K562 (cell line): ENCODE results near the gene COX19. TPM values are rescaled to one million over a fixed set of nuclear protein-coding genes. Genes with fewer than 3 reads are reported as not detected.

Source experiments
- L3MBTL2 ChIP-seq: fragments of 450-650 bp; IDR thresholded peaks from 2 replicates; pipeline ENCODE4 v1.6.1; 2016; ENCODE audit warnings: mild to moderate bottlenecking, moderate library complexity
- MAFG ChIP-seq: fragments of 450-650 bp; conservative IDR thresholded peaks from 2 replicates; pipeline ENCODE4 v1.6.1; 2016; ENCODE audit warnings: missing genetic modification characterization, missing compliant biosample characterization
- MCM2 ChIP-seq: fragments of 450-650 bp; IDR thresholded peaks from 2 replicates; pipeline ENCODE4 v1.6.1; 2017; ENCODE audit warnings: low read depth, mild to moderate bottlenecking
- NCOA4 ChIP-seq: fragments of 450-650 bp; IDR thresholded peaks from 2 replicates; pipeline ENCODE4 v1.6.1; 2018; ENCODE audit warnings: mild to moderate bottlenecking; ENCODE audit not compliant: partially characterized antibody
- NFRKB ChIP-seq: fragments of 450-650 bp; IDR thresholded peaks from 2 replicates; pipeline ENCODE4 v1.6.1; 2016; ENCODE audit warnings: low read depth
- SMC3 ChIP-seq: conservative IDR thresholded peaks from 2 replicates; pipeline ENCODE4 v1.6.1; 2011; ENCODE audit warnings: low read depth, low read length, improper control_type of control experiment; ENCODE audit not compliant: insufficient read depth
- ZNF232 ChIP-seq: sonication (generic); formaldehyde crosslinking; IDR thresholded peaks from 2 replicates; pipeline ENCODE4 v1.8.0; 2022; ENCODE audit warnings: mild to moderate bottlenecking, missing genetic modification reagents
- ZNF316 ChIP-seq: fragments of 450-650 bp; IDR thresholded peaks from 2 replicates; pipeline ENCODE4 v1.6.1; 2016
- ZNF696 ChIP-seq: fragments of 250-450 bp; sonication (Bioruptor Pico); conservative IDR thresholded peaks from 2 replicates; pipeline ENCODE4 v1.4.0; 2020; ENCODE audit warnings: mild to moderate bottlenecking, moderate library complexity
- ZNF764 ChIP-seq: fragments of 250-450 bp; sonication (Bioruptor Pico); IDR thresholded peaks from 2 replicates; pipeline ENCODE4 v1.4.0; 2020; ENCODE audit warnings: low read depth, mild to moderate bottlenecking, moderate library complexity
- polyA plus RNA-seq, 8 experiments: library from polyadenylated mRNA; depleted of rRNA in 4 of 8; stranded (reverse) in 5 of 8; unstranded in 3 of 8; fragments of >200 nt; fragmentation: Nextera tagmentation in 2 of 8; fragmentation: Illumina TruSeq in 1 of 8; extraction: Ambion mirVana in 2 of 8; extraction: Trizol in 1 of 8; gene quantifications; 2 replicates each; pipeline versions ENCODE4 v1.2.1 to v1.2.3, GENCODE V29; 2011 to 2014; ENCODE audit warnings: inconsistent platforms in 1 of 8, missing spikeins in 1 of 8
- total RNA-seq, 7 experiments: library from RNA; depleted of rRNA in 6 of 7; stranded (reverse); fragments of >200 nt in 6 of 7; fragmentation: Illumina TruSeq in 2 of 7; extraction: Trizol in 2 of 7; gene quantifications; 2 replicates each; pipeline versions ENCODE4 v1.2.1 to v1.2.3, GENCODE V29; 2011 to 2021; ENCODE audit warnings: low replicate concordance in 1 of 7
- TF ChIP-seq, protein P1 (sequence below): sonication (generic); formaldehyde crosslinking; IDR thresholded peaks from 2 replicates; pipeline ENCODE4 v1.9.0; 2022; ENCODE audit warnings: mild to moderate bottlenecking, missing genetic modification reagents
- TF ChIP-seq, protein P2 (sequence below): sonication (generic); IDR thresholded peaks from 2 replicates; pipeline ENCODE4 v1.6.1; 2016
- TF ChIP-seq, protein P3 (sequence below): fragments of 250-450 bp; sonication (Bioruptor Pico); IDR thresholded peaks from 2 replicates; pipeline ENCODE4 v1.8.0; 2022; ENCODE audit warnings: inconsistent platforms
- TF ChIP-seq, protein P4 (sequence below): fragments of 200-400 bp; formaldehyde crosslinking; IDR thresholded peaks from 2 replicates; pipeline ENCODE4 v1.6.1; 2017; ENCODE audit warnings: mild to moderate bottlenecking, low read depth, low read length, moderate library complexity

Gene COX19
- total and polyA plus RNA-seq, 9 of the 15 experiments (the other 6 are each of a cell fraction or from before 2014, with no cell fraction given), result 5.2 to 10.5 (median 7.9) TPM

DNA sequence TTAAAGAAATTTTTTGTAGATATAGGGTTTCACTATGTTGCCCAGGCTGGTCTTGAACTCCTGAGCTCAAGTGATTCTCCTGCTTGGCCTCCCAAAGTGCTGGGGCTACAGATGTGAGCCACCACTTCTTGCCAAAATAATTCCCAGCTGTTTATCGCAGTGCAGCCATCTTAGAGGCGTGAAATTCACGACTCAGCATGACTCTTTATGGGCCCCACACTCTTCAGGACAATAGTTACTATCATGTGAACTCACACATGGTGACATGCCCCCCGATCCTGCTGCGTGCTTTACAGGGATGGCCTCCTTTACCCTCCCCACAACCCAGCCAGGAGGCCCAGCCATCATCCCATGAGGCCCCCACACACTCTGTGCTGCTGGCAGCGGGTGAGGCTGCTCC is 4.6 kb downstream of the COX19 start (continued):
- TF ChIP-seq ZNF764 (no peak), ZNF696 (CRISPR knock-in tag) (no peak), SMC3 (no peak), NFRKB (no peak), MAFG (peak; percentile 77), ZNF316 (peak; percentile 86), NCOA4 (no peak), MCM2 (no peak), L3MBTL2 (no peak), ZNF232 (CRISPR knock-in tag) (no peak)
- TF ChIP-seq, protein P1, sequence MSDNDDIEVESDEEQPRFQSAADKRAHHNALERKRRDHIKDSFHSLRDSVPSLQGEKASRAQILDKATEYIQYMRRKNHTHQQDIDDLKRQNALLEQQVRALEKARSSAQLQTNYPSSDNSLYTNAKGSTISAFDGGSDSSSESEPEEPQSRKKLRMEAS (CRISPR knock-in tag), result 0 out of 2 replicates have a peak, but pooled peaks have one; percentile 25
- TF ChIP-seq, protein P2, sequence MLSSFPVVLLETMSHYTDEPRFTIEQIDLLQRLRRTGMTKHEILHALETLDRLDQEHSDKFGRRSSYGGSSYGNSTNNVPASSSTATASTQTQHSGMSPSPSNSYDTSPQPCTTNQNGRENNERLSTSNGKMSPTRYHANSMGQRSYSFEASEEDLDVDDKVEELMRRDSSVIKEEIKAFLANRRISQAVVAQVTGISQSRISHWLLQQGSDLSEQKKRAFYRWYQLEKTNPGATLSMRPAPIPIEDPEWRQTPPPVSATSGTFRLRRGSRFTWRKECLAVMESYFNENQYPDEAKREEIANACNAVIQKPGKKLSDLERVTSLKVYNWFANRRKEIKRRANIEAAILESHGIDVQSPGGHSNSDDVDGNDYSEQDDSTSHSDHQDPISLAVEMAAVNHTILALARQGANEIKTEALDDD, result no peak
- TF ChIP-seq, protein P3, sequence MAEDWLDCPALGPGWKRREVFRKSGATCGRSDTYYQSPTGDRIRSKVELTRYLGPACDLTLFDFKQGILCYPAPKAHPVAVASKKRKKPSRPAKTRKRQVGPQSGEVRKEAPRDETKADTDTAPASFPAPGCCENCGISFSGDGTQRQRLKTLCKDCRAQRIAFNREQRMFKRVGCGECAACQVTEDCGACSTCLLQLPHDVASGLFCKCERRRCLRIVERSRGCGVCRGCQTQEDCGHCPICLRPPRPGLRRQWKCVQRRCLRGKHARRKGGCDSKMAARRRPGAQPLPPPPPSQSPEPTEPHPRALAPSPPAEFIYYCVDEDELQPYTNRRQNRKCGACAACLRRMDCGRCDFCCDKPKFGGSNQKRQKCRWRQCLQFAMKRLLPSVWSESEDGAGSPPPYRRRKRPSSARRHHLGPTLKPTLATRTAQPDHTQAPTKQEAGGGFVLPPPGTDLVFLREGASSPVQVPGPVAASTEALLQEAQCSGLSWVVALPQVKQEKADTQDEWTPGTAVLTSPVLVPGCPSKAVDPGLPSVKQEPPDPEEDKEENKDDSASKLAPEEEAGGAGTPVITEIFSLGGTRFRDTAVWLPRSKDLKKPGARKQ (CRISPR knock-in tag), result no peak
- TF ChIP-seq, protein P4, sequence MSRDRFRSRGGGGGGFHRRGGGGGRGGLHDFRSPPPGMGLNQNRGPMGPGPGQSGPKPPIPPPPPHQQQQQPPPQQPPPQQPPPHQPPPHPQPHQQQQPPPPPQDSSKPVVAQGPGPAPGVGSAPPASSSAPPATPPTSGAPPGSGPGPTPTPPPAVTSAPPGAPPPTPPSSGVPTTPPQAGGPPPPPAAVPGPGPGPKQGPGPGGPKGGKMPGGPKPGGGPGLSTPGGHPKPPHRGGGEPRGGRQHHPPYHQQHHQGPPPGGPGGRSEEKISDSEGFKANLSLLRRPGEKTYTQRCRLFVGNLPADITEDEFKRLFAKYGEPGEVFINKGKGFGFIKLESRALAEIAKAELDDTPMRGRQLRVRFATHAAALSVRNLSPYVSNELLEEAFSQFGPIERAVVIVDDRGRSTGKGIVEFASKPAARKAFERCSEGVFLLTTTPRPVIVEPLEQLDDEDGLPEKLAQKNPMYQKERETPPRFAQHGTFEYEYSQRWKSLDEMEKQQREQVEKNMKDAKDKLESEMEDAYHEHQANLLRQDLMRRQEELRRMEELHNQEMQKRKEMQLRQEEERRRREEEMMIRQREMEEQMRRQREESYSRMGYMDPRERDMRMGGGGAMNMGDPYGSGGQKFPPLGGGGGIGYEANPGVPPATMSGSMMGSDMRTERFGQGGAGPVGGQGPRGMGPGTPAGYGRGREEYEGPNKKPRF, result no peak
